ENCODE data around the gene ASPG.

DNA sequence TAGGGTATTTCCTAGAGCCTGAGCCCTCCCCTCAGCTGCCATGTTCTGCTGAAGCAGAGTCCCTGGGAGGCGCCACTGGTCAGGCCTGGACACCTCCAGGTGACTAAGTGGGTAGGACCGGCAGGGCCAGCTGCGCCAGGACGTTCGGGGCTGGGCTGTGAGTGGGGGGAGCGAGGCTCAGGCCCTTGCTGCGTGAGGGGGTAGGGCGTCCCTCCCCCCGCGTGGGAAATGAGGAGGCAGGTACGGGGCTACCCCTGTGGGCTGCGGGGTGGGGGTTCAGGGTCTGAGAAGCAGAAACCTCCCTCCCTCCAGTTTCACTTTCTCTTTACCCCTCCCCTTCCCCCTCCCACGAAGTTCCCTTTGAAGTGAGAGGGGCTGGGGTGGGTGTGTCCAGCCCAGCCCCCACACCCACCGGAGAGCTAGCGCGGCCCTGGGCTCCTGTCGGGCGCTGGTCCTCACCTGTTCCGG, 30.8 kb downstream of the ASPG start:
- TF ChIP-seq, protein P1, sequence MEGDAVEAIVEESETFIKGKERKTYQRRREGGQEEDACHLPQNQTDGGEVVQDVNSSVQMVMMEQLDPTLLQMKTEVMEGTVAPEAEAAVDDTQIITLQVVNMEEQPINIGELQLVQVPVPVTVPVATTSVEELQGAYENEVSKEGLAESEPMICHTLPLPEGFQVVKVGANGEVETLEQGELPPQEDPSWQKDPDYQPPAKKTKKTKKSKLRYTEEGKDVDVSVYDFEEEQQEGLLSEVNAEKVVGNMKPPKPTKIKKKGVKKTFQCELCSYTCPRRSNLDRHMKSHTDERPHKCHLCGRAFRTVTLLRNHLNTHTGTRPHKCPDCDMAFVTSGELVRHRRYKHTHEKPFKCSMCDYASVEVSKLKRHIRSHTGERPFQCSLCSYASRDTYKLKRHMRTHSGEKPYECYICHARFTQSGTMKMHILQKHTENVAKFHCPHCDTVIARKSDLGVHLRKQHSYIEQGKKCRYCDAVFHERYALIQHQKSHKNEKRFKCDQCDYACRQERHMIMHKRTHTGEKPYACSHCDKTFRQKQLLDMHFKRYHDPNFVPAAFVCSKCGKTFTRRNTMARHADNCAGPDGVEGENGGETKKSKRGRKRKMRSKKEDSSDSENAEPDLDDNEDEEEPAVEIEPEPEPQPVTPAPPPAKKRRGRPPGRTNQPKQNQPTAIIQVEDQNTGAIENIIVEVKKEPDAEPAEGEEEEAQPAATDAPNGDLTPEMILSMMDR (IDR thresholded peaks at IDR 0.05; ENCODE audit: low read depth, low read length, poor library complexity, severe bottlenecking): no peak
- TF ChIP-seq EZH2phosphoT487 (IDR thresholded peaks at IDR 0.05; ENCODE audit: borderline replicate concordance, low read length): no peak

Data from DOHH2 (cell line).